Stimulated activated naive CD4-positive, alpha-beta T cell (primary cell): Measurements from ENCODE around the gene GAB3.

ENCODE experiments used
- DNase-seq, 6 experiments: peaks; one replicate each; lab custom pipeline; 2025; lab: John Stamatoyannopoulos, UW

Gene GAB3, protein sequence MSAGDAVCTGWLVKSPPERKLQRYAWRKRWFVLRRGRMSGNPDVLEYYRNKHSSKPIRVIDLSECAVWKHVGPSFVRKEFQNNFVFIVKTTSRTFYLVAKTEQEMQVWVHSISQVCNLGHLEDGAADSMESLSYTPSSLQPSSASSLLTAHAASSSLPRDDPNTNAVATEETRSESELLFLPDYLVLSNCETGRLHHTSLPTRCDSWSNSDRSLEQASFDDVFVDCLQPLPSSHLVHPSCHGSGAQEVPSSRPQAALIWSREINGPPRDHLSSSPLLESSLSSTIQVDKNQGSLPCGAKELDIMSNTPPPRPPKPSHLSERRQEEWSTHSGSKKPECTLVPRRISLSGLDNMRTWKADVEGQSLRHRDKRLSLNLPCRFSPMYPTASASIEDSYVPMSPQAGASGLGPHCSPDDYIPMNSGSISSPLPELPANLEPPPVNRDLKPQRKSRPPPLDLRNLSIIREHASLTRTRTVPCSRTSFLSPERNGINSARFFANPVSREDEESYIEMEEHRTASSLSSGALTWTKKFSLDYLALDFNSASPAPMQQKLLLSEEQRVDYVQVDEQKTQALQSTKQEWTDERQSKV

DNA sequence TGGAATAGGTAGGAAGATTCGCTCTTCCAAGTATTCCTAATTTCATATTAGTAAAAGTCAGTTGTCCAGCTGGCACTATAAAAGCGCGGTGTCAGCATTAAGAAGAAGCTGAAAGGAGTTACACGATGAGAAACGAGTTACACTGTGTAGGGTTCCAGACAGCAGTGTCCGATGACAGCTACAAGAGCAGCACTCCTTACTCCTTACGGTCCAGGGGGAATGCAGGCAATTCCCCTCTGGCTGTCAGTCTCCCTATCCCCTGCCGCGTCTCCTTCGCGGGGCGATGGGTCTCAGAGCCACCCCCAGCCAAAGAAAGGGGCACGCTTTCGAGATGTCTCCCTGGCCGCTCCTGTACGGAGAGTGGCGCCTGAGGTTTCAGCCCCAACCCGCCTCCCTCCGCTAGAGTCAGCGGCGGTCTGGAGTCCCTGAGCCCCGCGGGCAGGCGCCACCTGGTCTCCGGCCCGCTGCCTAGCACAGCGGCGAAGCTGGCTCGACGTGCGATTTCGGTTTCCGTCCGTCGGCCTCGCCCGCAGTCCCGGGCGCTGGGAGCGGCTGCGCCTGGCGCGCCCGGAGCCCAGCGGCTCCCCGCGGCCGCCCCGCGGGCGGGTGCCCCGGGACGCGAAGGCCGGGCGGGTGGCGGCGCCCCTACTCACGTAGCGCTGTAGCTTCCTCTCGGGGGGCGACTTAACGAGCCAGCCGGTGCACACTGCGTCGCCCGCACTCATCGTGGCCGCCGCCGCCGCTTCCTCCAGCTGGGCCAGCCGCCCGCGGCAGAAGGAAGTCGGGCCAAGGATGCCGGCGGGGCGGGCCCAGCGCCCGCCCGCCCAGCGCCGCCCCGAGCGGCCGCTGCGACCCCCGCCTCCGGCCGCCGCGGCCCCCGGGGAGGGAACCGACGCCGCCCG is at the start of gene GAB3:
Gene GAB3 (minus strand): TSS at position 777 of the 902 bp plus-strand sequence. CDS start 52 bp downstream, at position 725.
- DNase-seq: peak in 5 of 6 experiments; percentile 31 to 48 (median 40)

DNA sequence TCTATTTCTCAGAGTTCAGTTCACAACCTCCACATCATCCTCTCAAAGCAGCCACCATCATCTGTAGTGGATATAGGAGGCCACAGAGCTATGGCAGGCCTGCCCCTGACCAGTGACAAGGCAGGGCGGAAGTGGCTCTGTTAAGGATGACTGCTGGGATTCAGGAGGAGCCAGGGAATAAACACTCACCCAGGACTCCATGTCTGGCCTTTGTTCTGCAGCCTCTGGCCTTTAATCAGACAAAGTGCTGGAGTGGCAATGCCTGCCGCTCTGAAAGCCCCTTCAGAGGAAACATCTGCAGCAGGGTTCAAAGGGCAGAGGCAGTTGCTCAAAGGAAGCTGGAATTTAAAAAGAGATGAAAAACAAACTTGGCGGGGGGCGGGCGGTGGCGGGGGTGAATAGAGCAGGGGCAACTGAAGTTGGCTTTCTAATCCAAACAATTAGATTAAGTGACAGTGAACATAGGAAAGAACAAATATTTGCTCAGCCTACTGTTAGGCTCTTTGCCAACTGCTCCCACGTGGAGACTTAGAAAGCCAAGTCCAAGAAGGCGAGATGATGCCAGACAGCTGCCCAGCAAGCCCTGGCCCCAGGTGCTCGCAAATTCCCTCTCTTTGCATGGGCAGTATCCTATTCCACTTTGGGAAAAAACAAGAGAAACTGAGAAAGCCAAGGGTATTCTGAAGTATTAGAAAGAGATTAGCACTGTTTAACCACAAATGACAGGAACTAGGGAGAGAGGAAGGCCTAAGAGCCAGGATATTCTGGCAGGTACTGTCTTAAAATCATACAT is 48.9 kb upstream of the GAB3 start:
- no peak for DNase-seq

DNA sequence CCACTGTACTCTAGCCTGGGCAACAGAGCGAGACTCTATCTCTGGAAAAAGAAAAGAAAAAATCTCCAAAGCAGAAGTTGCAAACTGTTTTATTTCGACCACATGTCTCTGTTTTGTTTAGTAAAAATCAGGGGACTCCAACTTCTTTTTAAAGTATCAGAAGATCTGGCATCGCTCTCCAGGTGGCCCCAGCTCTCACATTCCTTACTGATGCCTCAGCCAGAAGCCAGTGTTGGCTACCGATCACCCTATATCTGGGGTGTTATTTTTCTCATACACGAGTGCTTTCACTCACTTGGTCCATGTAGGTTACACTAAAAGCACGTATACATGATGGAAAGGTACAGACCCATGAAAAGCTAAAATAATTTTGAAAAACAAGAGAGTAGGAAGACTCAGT is 46.1 kb upstream of the GAB3 start:
- no peak for DNase-seq

DNA sequence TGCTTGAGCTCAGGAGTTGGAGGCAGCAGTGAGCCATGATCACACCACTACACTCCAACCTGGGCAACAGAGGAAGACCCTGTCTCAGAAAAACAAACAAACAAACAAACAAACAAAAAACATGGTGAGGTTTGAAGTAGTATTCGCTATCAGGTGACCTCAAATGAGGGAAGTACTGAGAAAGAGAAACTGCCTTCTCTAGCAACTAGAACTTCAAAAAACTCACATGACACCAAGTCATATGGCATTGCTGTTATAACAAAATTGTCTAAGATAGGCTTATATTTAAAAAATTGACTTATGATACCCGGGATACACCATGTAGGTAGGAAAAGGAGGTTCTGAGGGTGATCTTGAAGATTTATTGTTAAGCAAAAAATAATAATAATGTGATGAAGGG is 44.1 kb upstream of the GAB3 start:
- no peak for DNase-seq

DNA sequence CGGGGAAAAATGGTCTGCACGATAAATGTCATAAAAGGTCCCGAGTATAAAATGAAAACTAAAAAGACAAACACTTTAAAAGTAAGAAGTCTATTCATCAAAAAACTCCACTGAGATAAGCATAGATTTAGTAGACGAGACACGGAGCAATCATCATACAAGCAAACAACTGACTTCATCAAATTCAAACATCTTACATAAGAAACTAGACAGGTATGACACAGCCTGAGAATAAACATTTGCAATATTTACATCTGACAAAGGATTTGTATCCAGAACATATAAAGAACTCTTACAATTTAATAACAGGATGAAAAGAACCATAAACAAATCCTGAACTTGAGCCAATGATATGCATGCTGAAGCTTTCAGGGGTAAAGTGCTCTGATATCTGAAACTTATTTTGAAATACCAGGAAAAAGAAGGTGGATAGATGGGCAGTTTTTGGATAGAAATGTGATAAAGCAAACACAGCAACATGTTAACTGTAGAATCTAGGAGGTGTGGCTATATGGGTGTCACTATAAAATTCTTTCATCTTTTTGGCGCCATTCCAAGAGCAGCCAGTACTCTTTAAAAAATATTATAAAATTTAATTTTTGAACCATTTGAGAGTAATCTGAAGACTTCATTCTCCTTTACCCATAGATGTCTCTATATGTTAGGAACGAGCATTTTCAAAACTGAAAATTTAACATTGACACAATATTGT is 42.4 kb upstream of the GAB3 start:
- no peak for DNase-seq

DNA sequence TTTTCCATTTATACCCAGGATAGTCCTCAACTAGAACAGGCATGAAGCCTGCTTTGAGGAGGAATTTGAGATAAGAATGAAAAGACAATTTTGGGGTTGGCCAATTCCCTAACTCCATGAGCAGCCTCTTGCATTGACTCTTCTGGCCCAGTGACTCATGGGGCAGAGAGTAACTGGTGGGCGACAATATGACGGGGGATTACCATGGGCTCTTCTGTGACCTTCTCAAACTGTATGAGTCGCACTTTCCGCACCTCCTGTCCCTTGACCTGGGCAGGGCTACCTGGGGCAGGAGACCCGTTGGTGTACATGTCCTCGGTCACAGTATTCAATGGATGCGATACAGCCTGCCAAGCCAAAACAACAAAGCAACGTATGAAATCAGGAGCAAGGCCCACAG is 41.1 kb upstream of the GAB3 start:
- DNase-seq: no peak

DNA sequence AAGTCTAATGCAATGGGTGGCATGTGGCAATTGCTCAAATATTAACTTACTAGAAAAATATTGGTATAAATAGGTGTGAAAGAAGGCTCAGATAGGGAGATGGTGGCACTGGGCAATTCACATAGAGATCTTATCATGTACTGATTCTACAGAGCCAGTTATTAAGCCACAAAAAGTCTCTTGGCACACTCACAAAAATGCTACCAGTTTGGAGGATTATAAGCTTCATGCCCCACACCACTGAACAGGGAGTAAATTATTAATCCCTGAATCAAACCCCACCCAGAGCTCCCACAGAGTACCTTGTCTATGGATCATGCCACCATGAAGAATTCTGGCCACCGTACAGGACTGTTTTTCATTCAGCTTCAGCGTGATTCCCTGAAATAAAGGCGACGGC is 40.6 kb upstream of the GAB3 start:
- DNase-seq: no peak

DNA sequence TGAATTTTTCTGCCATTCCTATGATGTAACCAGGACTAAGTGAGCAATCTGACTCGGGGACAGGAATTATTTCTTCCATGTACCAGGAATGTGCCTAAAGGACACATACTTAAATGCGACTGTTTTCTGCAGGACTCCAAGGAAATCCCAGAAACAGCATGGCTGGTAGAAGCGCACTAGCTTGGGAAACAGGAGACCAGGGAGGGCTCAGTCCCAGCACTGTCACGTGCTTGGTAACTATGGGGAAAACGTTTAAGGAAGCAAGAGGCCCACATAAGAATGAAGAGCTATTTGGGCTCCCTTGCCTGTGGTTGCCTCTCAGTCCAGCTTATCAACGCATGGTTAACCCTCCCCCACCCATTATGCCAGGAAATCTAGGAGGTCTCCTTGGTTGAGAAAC is 34.8 kb upstream of the GAB3 start:
- DNase-seq: no peak

DNA sequence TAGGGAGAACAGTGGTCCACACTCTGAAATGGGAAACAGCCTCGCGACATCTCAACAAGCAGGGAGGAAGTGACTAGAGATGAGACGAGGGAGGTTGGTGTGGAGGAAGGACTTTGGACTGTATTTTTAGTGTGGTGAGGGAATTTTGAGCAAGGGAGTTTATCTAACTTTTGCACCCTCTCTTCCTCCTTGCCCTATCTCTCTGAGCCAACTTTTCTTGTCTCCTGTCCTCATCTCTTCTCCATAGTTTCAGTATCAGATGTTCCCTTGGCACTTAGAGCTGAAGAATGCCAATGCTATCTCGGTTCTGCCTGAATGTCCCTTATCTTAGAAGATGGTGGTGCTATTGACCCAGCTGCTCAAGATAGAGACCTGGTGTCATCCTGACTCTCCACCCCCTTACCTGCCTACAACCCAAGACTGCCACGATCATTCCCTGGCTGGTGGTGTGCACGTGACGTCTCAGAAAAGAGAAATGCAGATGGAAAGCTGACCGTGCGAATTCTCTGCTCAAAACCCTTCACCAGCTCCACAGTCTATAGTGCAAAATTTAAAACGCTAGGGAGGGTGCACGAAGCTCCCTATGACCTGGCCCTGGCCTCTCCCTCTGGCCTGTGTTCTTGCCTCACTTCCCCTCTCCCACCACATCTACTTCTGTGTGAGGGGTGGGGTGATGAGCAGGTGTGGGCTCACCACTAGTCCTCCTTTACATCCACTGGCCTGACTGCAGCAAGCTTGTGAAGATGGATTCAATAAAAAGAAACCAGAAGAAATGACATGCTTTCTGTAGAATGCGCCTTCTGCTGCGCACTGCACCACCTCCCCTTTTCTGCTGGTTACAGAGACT is 33.5 kb upstream of the GAB3 start:
- no peak for DNase-seq

DNA sequence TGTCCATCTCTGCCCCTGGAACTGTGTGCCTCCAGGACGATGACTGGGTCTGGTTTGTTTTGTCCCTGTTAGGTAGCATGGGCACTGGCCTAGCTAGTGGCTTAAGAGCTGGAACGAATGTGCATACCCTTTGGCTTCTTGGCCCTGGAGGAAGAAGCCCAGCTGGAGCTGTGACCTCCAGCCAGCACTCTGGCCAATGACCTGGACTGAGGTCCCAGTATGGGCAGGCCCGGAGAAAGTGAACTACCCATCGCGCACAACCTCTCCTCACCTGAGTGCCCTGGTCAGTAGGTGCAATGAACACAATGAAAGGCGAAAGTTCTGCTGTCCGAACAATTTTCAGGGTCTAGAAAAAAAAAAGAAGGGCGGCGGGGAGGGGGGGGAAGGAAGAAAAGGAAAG is 30.1 kb upstream of the GAB3 start:
- DNase-seq: no peak

DNA sequence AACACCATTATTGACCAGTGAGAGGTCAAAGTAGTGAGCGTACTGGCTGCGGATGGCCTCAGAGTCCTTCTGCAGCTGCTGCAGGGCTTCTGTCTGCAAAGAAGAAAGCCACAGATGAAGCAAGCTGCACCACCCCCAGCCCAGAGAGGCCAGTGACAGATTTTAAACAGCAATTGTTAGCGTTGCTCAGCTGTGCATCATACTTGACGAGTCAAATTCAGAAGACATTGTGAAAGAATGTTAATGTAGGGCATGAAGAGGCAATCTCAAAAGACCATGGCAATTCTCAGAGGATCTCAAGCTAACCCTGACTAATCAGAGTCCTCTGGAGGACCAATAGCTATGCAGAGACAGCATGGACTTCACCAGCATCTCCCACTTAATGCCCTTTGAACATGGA is 28.4 kb upstream of the GAB3 start:
- DNase-seq: no peak

DNA sequence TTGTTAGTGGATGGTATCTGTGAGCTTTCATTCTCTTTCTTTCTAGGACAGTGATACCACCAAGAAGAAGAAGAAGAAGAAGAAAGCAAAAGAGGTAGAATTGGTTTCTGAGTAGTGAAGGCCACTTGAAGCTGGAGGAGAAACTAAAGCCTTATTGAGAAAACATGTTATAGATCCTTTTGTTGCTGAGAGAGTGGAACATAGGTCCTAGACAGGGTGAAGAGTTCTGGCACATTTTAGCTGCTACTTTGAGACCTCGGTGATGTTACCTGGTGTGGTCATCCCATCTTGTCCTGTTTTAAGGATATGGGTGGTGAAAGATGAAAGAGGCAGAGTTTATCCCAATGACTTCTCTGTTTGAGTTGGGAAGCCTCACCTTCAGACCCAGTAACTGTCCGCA is 25.9 kb upstream of the GAB3 start:
- no peak for DNase-seq

DNA sequence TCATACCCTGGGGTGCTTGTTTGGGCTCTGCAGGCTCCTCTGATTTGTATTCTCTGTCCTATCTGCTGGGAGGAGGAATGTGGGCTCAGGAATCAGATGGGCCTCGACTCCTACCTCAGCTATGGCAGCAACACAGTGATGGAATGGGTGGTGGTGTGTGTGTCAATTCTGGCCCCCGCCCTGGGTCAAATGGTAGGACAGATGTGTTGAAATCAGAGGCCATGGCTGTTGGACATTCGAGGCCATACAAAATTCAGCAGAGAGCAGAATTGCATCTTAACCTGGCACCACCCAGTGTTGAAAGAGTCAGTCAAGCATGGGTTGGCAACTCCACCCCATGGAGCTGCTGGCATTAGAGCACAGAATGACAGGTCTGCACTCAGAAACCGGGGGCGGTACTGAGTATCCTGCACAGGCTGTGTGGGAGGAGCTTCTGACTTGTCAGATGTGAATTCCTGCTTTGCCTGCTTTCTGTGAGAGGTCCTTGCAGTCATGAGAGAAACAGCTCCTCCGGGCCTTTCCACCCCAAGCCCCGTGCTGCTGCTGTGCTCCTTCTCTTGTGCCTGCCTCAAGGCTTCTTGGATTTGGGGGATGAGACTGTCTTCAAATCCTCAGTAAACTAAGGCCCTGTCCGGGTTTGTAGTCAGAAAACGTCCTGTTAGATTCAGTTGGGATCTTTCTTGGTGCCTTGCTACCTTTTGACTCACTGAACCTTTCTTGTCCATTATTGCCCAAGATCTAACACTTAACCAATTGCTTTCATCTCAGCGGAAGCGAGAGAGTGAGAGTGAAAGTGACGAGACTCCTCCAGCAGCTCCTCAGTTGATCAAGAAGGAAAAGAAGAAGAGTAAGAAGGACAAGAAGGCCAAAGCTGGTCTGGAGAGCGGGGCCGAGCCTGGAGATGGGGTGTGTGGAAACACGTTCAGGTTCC is 24.8 kb upstream of the GAB3 start:
- DNase-seq: no peak

DNA sequence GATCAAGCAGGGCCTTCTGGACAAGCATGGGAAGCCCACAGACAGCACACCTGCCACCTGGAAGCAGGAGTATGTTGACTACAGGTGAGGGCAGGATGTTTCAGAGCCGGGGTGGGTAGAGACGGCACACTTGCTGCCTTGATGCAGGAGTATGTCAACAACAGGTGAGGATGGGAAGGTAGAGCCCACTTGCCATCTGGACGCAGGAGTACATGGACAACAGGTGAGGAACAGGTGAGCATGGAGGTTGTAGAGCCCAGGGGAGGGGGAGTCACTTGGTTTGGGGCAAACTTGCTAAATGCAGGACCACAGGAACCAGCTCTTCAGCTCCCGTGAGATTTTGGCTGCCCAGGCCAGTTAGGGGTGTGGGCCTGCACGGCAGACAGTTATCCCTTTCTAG is 23.7 kb upstream of the GAB3 start:
- DNase-seq: no peak

DNA sequence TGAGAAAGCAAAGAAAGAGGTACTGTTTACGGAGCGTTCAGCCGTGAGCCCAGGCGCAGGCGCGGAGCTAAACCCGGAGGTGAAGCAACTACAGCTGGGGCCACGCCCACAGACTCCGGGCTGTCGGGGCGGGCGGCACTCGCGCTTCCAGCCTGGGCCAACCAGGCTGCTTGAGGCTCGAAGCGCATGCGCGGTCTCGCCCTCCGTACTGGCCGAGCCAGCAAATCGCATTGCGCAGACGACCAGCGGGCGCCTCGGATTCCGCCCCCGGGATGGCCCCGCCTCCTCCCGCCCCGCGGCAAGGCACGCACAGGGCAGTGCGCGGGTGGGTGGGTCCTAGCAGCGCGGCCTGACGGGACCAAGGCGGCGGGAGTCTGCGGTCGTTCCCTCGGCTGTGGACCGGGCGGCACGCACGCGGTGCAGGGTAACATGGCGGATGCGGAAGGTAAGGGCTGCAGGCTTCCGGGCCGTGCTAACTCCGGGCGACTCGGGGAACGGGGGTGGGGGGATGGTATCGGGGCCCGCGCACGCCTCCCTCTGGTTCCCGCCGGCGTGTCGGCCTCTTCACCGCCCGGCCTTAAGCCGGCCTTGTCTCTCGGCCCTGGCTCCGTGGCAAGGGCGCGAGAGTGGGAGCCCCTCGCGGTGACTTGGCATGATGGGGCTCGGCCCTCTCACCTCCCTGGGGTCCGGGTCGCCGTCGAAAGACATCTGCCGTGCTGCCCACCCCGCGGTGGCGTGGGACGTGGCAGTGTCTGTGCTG is 11.8 kb upstream of the GAB3 start, which contains the start of gene DKC1:
Gene DKC1 (plus strand): TSS at position 328 of the 760 bp plus-strand sequence. CDS start 102 bp downstream, at position 430.
- DNase-seq: peak; percentile 86 to 94 (median 91)

DNA sequence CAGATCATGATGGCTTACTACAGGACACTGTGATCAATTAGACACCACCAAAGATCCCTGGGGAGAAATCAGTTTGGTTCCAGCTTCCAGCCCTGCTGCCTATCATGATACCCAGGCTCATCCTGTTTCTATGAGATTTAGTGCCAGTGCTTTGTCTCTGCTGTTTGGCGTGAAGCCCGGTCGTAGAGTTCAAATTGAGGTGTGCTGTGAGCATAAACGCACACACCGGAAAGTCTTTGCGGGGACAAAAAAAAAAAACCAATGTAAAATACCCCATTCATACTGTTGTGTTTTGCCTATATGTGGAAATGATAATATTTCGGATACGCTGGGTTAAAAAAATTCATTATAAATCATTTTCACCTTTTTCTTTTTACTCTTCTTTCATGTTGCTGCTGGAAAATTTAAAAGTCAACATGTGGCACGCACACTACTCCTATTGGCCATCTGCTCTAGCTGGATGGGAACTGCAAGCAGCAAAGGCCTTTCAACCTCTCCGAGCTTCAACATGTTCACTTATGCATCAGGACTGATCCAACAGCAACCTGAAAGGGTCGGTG is 11.2 kb upstream of the GAB3 start:
- DNase-seq: peak in 4 of 6 experiments; percentile 17 to 66 (median 52)

DNA sequence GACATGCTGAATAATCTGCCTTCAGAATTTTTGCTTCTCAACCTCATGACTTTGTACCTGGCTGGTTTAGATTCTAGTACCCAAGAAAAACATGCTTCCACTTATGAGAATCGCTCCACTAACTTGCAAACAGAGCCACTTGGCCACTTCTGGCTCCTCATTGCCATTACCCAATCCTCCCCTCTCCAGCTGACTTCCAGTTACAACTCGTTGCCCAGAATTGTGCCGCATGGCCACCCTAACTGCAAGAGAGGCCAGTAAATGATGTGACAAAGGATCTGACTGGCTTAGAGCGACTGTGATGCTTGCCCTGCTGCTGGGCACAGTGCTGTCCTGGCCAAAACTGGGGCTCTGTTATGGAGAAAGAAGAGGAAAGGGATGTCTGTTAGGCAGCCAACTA is 7.8 kb upstream of the GAB3 start:
- DNase-seq: no peak
